ENCODE data around the gene PRSS2.
"Not testable (repeated sequence)": the region's sequence is repeated elsewhere in the genome, so short reads cannot be mapped to it uniquely, and the experiment has no call there.

Gene PRSS2

GRCh38 chr7:142761606-142762005 is 9.2 kb upstream of the PRSS2 start:
- not testable (repeated sequence) for H3K36me3 ChIP-seq (ENCODE audit: control insufficient read depth in 1 of 2, insufficient read depth in 2 of 2, low read length in 2 of 2); H3K4me3 ChIP-seq (ENCODE audit: low read depth in 1 of 2, low read length in 2 of 2); H3K9me3 ChIP-seq (ENCODE audit: control insufficient read depth in 1 of 2, low read length in 2 of 2); H3K27ac ChIP-seq (ENCODE audit: low read length); H3K4me1 ChIP-seq (ENCODE audit: control insufficient read depth in 1 of 2, insufficient read depth in 2 of 2, low read length in 2 of 2); H3K27me3 ChIP-seq (ENCODE audit: low read depth, low read length)

GRCh38 chr7:142762104-142762503 is 8.7 kb upstream of the PRSS2 start:
- Histone ChIP-seq H3K4me3 (ENCODE audit: low read depth in 1 of 2, low read length in 2 of 2) (no peak overlapping the region), H3K27ac (ENCODE audit: low read length) (no peak overlapping the region), H3K9me3 (ENCODE audit: control insufficient read depth in 1 of 2, low read length in 2 of 2) (no peaks in the 10 kb centered on the region), H3K27me3 (ENCODE audit: low read depth, low read length) (no peaks in the 10 kb centered on the region), H3K36me3 (ENCODE audit: control insufficient read depth in 1 of 2, insufficient read depth in 2 of 2, low read length in 2 of 2) (no peaks in the 10 kb centered on the region), H3K4me1 (ENCODE audit: control insufficient read depth in 1 of 2, insufficient read depth in 2 of 2, low read length in 2 of 2) (no peaks in the 10 kb centered on the region)

DNA sequence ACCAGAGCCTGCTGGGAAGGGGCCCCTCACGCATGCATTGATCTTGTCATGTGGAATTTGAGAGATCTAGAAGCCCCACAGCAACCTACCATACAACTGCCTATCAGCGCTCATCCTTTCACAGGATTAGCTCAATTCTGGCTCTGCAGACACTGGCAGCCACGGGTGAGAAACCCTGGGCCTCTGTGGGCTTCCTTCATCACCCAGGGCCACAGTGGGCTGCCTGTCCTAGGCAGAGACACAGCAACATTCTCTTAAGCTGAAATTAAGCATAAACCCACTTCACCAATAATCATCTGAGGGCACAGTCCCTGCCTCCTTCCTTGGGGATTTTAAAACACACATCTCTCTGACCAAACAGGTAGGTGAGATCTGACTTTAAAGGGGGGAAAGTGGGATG is 3.3 kb upstream of the PRSS2 start:
- Histone ChIP-seq H3K36me3 (ENCODE audit: control insufficient read depth in 1 of 2, insufficient read depth in 2 of 2, low read length in 2 of 2) (no peaks in the 10 kb centered on the region), H3K4me3 (ENCODE audit: low read depth in 1 of 2, low read length in 2 of 2) (no peak overlapping the region), H3K27me3 (ENCODE audit: low read depth, low read length) (no peaks in the 10 kb centered on the region), H3K9me3 (ENCODE audit: control insufficient read depth in 1 of 2, low read length in 2 of 2) (no peaks in the 10 kb centered on the region), H3K4me1 (ENCODE audit: control insufficient read depth in 1 of 2, insufficient read depth in 2 of 2, low read length in 2 of 2) (no peaks in the 10 kb centered on the region), H3K27ac (ENCODE audit: low read length) (no peak overlapping the region)

DNA sequence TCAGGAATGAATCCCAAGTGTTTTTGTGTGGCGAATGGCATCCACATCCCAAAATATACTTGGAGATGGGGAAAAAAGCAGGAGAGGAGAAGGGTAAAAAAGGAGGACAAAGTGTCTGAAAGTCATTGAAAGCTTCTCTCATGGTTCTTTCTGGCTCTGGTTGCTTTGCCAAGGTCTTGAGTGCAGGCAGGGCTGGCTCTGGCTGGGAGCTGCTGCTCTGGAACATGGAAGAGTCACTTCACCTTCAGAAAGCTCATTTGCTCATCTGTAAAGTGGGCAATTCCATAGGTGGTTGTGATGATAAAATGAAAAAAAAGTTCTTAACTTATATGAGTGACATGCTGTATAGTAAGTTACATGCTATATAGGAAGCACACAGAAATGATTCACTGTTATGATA is 2.9 kb upstream of the PRSS2 start:
- Histone ChIP-seq H3K36me3 (ENCODE audit: control insufficient read depth in 1 of 2, insufficient read depth in 2 of 2, low read length in 2 of 2) (no peaks in the 10 kb centered on the region), H3K9me3 (ENCODE audit: control insufficient read depth in 1 of 2, low read length in 2 of 2) (no peaks in the 10 kb centered on the region), H3K27me3 (ENCODE audit: low read depth, low read length) (no peaks in the 10 kb centered on the region), H3K4me3 (ENCODE audit: low read depth in 1 of 2, low read length in 2 of 2) (no peak overlapping the region), H3K27ac (ENCODE audit: low read length) (no peak overlapping the region), H3K4me1 (ENCODE audit: control insufficient read depth in 1 of 2, insufficient read depth in 2 of 2, low read length in 2 of 2) (no peaks in the 10 kb centered on the region)

DNA sequence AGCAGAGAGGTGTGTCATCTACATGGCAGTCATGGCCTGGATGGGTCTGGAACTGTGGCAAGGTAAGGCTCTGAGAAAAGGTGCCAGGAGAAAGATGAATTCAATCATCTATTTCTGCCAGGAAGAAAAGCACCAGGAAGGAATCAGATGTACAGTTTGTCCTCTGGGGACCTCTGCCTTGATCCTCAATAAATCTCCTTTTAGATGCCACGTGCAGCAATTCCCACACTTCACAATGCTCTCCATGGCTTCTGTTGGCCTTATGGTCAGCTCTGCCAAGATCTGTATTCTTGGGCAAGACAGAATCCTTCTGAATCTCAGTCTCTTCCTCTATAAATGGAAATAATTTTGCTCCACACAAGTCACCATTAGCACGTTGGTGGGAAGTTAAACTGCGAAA is 1.9 kb upstream of the PRSS2 start:
- not testable (repeated sequence) for H3K4me1 ChIP-seq (ENCODE audit: control insufficient read depth in 1 of 2, insufficient read depth in 2 of 2, low read length in 2 of 2); H3K4me3 ChIP-seq (ENCODE audit: low read depth in 1 of 2, low read length in 2 of 2); H3K9me3 ChIP-seq (ENCODE audit: control insufficient read depth in 1 of 2, low read length in 2 of 2); H3K27ac ChIP-seq (ENCODE audit: low read length); H3K36me3 ChIP-seq (ENCODE audit: control insufficient read depth in 1 of 2, insufficient read depth in 2 of 2, low read length in 2 of 2); H3K27me3 ChIP-seq (ENCODE audit: low read depth, low read length)

DNA sequence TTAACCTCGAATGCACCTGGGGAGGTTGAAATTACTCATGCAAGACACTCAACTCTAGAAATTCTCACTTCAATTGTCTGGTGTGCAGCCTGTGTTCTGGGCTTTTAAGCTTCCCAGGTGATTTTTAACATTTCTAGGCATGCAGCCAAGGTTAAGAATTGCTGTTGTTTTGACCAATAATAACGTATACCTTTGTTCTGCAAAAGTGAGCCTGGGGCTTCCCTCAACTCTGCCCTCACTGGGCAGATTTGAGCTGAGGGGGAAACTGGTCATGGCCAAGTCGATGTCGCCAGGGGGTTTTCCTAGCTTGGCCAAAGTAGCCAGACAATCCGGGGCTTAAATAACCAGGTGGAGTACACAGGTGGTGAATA is 568 bp downstream of the PRSS2 start:
- Histone ChIP-seq H3K9me3 (ENCODE audit: control insufficient read depth in 1 of 2, low read length in 2 of 2) (no peaks in the 10 kb centered on the region), H3K27ac (ENCODE audit: low read length) (no peak overlapping the region), H3K36me3 (ENCODE audit: control insufficient read depth in 1 of 2, insufficient read depth in 2 of 2, low read length in 2 of 2) (no peaks in the 10 kb centered on the region), H3K4me1 (ENCODE audit: control insufficient read depth in 1 of 2, insufficient read depth in 2 of 2, low read length in 2 of 2) (no peaks in the 10 kb centered on the region), H3K27me3 (ENCODE audit: low read depth, low read length) (no peaks in the 10 kb centered on the region), H3K4me3 (ENCODE audit: low read depth in 1 of 2, low read length in 2 of 2) (no peak overlapping the region)

GRCh38 chr7:142772051-142772450 is 1.3 kb downstream of the PRSS2 start:
- Histone ChIP-seq H3K36me3 (ENCODE audit: control insufficient read depth in 1 of 2, insufficient read depth in 2 of 2, low read length in 2 of 2) (no peaks in the 10 kb centered on the region), H3K9me3 (ENCODE audit: control insufficient read depth in 1 of 2, low read length in 2 of 2) (no peaks in the 10 kb centered on the region), H3K4me3 (ENCODE audit: low read depth in 1 of 2, low read length in 2 of 2) (no peak overlapping the region), H3K4me1 (ENCODE audit: control insufficient read depth in 1 of 2, insufficient read depth in 2 of 2, low read length in 2 of 2) (no peaks in the 10 kb centered on the region), H3K27me3 (ENCODE audit: low read depth, low read length) (no peaks in the 10 kb centered on the region), H3K27ac (ENCODE audit: low read length) (no peak overlapping the region)

DNA sequence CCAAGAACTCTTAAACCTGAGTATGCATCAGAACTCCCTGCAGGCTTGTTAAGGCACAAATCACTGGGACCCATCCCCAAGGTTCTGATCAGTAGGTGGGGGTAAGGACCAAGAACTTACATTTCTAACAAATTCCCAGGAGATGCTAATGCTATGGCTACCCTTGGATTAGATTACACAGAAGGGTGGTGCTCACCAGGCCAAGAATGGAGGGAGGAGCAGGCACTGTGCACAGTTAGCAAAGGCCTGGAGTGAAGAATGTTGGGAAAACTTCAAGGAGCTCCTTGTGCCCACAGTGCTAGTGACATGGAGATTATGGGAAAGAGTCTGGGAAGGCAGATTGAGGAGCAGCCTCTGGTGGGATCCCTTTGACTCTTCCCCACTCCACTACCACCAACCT is 1.9 kb downstream of the PRSS2 start:
- Histone ChIP-seq H3K36me3 (ENCODE audit: control insufficient read depth in 1 of 2, insufficient read depth in 2 of 2, low read length in 2 of 2) (no peaks in the 10 kb centered on the region), H3K27ac (ENCODE audit: low read length) (no peak overlapping the region), H3K4me1 (ENCODE audit: control insufficient read depth in 1 of 2, insufficient read depth in 2 of 2, low read length in 2 of 2) (no peaks in the 10 kb centered on the region), H3K4me3 (ENCODE audit: low read depth in 1 of 2, low read length in 2 of 2) (no peak overlapping the region), H3K27me3 (ENCODE audit: low read depth, low read length) (no peaks in the 10 kb centered on the region), H3K9me3 (ENCODE audit: control insufficient read depth in 1 of 2, low read length in 2 of 2) (no peaks in the 10 kb centered on the region)

DNA sequence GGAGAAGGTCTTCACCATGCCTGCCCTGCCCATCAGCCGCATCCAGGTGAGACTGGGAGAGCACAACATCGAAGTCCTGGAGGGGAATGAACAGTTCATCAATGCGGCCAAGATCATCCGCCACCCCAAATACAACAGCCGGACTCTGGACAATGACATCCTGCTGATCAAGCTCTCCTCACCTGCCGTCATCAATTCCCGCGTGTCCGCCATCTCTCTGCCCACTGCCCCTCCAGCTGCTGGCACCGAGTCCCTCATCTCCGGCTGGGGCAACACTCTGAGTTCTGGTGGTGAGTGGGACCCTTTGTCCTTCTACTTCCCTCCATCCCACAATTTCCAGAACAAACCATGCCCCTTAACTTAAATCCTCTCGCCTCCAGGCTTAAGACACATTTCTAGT is 2.5 kb downstream of the PRSS2 start:
- H3K4me3 ChIP-seq (ENCODE audit: low read depth in 1 of 2, low read length in 2 of 2), result no peak overlapping the region

DNA sequence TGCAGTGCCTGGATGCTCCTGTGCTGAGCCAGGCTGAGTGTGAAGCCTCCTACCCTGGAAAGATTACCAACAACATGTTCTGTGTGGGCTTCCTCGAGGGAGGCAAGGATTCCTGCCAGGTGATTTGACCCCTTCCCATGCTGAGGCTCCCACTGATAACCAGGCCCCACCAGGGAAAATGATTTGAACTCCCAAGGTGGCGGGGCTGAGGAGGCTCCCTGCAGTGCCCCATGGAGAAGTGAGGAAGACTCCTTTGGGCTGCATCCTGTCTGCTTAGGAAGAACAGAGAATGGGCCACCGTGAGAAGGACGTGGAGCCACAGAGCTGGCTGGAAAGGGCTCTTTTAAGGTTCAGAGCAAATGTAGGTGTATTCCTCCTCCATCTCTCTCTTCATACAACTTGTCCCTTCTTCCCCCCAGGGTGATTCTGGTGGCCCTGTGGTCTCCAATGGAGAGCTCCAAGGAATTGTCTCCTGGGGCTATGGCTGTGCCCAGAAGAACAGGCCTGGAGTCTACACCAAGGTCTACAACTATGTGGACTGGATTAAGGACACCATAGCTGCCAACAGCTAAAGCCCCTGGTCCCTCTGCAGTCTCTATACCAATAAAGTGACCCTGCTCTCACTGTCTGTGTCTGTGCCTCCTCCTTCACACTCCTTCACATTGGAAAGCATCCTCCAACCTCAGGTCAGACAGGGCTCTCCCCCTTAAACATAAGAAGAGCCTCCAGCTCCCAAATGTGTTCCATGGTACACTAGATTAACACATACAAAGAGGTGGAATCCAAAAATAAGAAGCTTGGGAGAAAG is 3.4 kb downstream of the PRSS2 start:
- Histone ChIP-seq H3K27ac (ENCODE audit: low read length) (no peak overlapping the region), H3K9me3 (ENCODE audit: control insufficient read depth in 1 of 2, low read length in 2 of 2) (no peaks in the 10 kb centered on the region), H3K36me3 (ENCODE audit: control insufficient read depth in 1 of 2, insufficient read depth in 2 of 2, low read length in 2 of 2) (no peaks in the 10 kb centered on the region)

More for the DNA sequence above, 2.5 kb downstream of the PRSS2 start:
- Histone ChIP-seq H3K27me3 (ENCODE audit: low read depth, low read length) (no peaks in the 10 kb centered on the region), H3K4me1 (ENCODE audit: control insufficient read depth in 1 of 2, insufficient read depth in 2 of 2, low read length in 2 of 2) (no peaks in the 10 kb centered on the region), H3K36me3 (ENCODE audit: control insufficient read depth in 1 of 2, insufficient read depth in 2 of 2, low read length in 2 of 2) (no peaks in the 10 kb centered on the region), H3K9me3 (ENCODE audit: control insufficient read depth in 1 of 2, low read length in 2 of 2) (no peaks in the 10 kb centered on the region), H3K27ac (ENCODE audit: low read length) (no peak overlapping the region)

DNA sequence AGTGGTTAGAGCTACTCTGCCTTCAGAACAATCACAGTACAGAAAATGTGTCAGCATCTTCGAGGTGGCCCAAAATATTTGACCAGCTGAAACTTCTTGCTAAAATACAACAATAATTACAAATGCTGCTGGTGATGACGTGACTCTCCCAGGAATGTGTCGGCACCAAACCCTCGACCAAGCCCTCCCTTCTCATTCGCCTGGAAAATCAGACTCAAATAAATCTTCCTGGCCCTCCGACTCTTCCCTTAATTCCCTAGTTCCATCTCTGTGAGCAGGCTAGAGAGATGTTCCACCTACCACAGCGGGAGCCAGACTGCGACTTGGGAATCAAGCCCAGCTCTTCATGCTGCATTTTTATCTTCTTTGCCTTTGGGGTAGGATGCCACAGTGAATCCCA is 4.1 kb downstream of the PRSS2 start:
- H3K27ac ChIP-seq (ENCODE audit: low read length), result no peak overlapping the region
- no peaks in the 10 kb centered on the region for H3K36me3 ChIP-seq (ENCODE audit: control insufficient read depth in 1 of 2, insufficient read depth in 2 of 2, low read length in 2 of 2)
- no peak overlapping the region for H3K4me3 ChIP-seq (ENCODE audit: low read depth in 1 of 2, low read length in 2 of 2)
- H3K9me3 ChIP-seq (ENCODE audit: control insufficient read depth in 1 of 2, low read length in 2 of 2), result no peaks in the 10 kb centered on the region
- H3K4me1 ChIP-seq (ENCODE audit: control insufficient read depth in 1 of 2, insufficient read depth in 2 of 2, low read length in 2 of 2), result no peaks in the 10 kb centered on the region
- no peaks in the 10 kb centered on the region for H3K27me3 ChIP-seq (ENCODE audit: low read depth, low read length)

More for the DNA sequence above, 3.4 kb downstream of the PRSS2 start:
- Histone ChIP-seq H3K27me3 (ENCODE audit: low read depth, low read length) (no peaks in the 10 kb centered on the region), H3K4me3 (ENCODE audit: low read depth in 1 of 2, low read length in 2 of 2) (no peak overlapping the region), H3K4me1 (ENCODE audit: control insufficient read depth in 1 of 2, insufficient read depth in 2 of 2, low read length in 2 of 2) (no peaks in the 10 kb centered on the region)
